Mesendoderm (in vitro differentiated cells): ENCODE data around the gene LMTK2.

Experiments
- DNase-seq: peaks from one replicate; pipeline ENCODE4 v3.0.0; 2013
- H2AK5ac ChIP-seq: 2 replicates; pipeline ENCODE4 v1.6.1; 2013; ENCODE audit warnings: low read length, inconsistent platforms
- H2BK120ac ChIP-seq: 2 replicates; pipeline ENCODE4 v1.6.1; 2013; ENCODE audit warnings: low read depth, mild to moderate bottlenecking, low read length, moderate library complexity, mixed read lengths
- H2BK15ac ChIP-seq: replicated peaks from 2 replicates; pipeline ENCODE4 v1.6.1; 2013; ENCODE audit warnings: low read depth, mild to moderate bottlenecking, moderate library complexity
- H2BK5ac ChIP-seq: 2 replicates; pipeline ENCODE4 v1.6.1; 2013; ENCODE audit warnings: low read length, inconsistent platforms
- H3K18ac ChIP-seq: 2 replicates; pipeline ENCODE4 v1.6.1; 2013; ENCODE audit warnings: mild to moderate bottlenecking, low read length, mixed read lengths
- H3K23ac ChIP-seq: one replicate; pipeline ENCODE4 v1.6.1; 2013; ENCODE audit warnings: low read length
- H3K27ac ChIP-seq: 2 replicates; pipeline ENCODE4 v1.5.1; 2013; ENCODE audit warnings: low read depth, mild to moderate bottlenecking, inconsistent platforms, low read length, moderate library complexity
- H3K27me3 ChIP-seq: 2 replicates; pipeline ENCODE4 v1.6.1; 2013; ENCODE audit warnings: low read length, control low read depth, mild to moderate bottlenecking, inconsistent platforms; ENCODE audit not compliant: insufficient read depth, poor library complexity
- H3K36me3 ChIP-seq: 2 replicates; pipeline ENCODE4 v1.6.1; 2013; ENCODE audit warnings: low read length, inconsistent platforms; ENCODE audit not compliant: control insufficient read depth, insufficient read depth
- H3K4ac ChIP-seq: one replicate; pipeline ENCODE4 v1.6.1; 2013; ENCODE audit warnings: low read depth, mild to moderate bottlenecking, low read length, moderate library complexity
- H3K4me1 ChIP-seq: 2 replicates; pipeline ENCODE4 v1.6.1; 2013; ENCODE audit warnings: low read depth, low read length, inconsistent platforms; ENCODE audit not compliant: control insufficient read depth
- H3K4me2 ChIP-seq: 2 replicates; pipeline ENCODE4 v1.6.1; 2013; ENCODE audit warnings: low read length
- H3K4me3 ChIP-seq: 2 replicates; pipeline ENCODE4 v1.5.1; 2013; ENCODE audit warnings: mild to moderate bottlenecking, low read length
- H3K56ac ChIP-seq: one replicate; pipeline ENCODE4 v1.6.1; 2013; ENCODE audit warnings: low read length
- H3K79me1 ChIP-seq: 2 replicates; pipeline ENCODE4 v1.6.1; 2013; ENCODE audit warnings: low read length, inconsistent platforms
- H3K79me2 ChIP-seq: 2 replicates; pipeline ENCODE4 v1.6.1; 2013; ENCODE audit warnings: mild to moderate bottlenecking, low read length; ENCODE audit not compliant: control insufficient read depth, insufficient read depth
- H3K9ac ChIP-seq: 2 replicates; pipeline ENCODE4 v1.6.1; 2013; ENCODE audit warnings: low read length, inconsistent platforms
- H4K5ac ChIP-seq: one replicate; pipeline ENCODE4 v1.6.1; 2013; ENCODE audit warnings: low read length
- H4K8ac ChIP-seq: one replicate; pipeline ENCODE4 v1.6.1; 2013; ENCODE audit warnings: low read depth, mild to moderate bottlenecking, control low read depth, low read length, moderate library complexity
- WGBS: extraction: QIAGEN DNeasy Blood & Tissue Kit; methylation state at CpG from one replicate; pipeline ENCODE4 v1.1.7; 2013; ENCODE audit warnings: low lambda C conversion rate, missing lambda C conversion rate; ENCODE audit not compliant: insufficient coverage; ENCODE audit errors: extremely low coverage; 5-methylcytosine and 5-hydroxymethylcytosine counted together

The LMTK2 gene

DNA sequence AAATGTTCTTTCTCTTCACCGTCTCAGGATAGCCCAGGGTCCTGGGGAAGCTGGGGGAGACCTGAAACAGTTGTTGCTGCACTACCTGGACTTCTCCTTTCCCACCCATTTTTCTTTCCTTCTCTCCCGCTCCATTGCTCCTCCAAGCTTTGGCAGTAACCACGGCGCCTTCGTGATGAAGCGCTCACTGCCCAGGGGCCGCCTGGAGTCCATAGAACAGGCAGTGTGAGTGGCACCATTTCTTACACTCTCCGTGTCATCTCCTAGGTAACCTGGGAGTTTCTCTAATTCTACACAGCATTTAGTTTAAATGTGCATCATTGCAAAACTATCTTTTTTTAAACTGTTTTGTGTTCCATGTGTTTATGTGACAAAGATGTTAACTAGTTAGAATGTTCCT lies 64.3 kb downstream of the LMTK2 start:
- Histone ChIP-seq H3K36me3 (no peaks in the 10 kb centered on the region), H3K27me3 (no peaks in the 10 kb centered on the region), H2BK120ac (no peak overlapping the region), H3K4me3 (no peak overlapping the region), H2AK5ac (no peak overlapping the region), H3K56ac (no peak overlapping the region), H3K79me2 (no peaks in the 10 kb centered on the region), H4K5ac (no peak overlapping the region), H3K27ac (no peak overlapping the region), H3K18ac (no peak overlapping the region), H3K9ac (no peak overlapping the region), H4K8ac (no peak overlapping the region), H3K4me2 (no peak overlapping the region), H3K23ac (no peak overlapping the region), H3K4me1 (no peaks in the 10 kb centered on the region), H3K4ac (no peak overlapping the region), H3K79me1 (peaks cover 1% of the 10 kb centered on the region), H2BK5ac (no peak overlapping the region), H2BK15ac (no peak overlapping the region)
- WGBS = no CpG with 5 or more reads among the region's 8 CpGs
- DNase-seq = no peak

DNA sequence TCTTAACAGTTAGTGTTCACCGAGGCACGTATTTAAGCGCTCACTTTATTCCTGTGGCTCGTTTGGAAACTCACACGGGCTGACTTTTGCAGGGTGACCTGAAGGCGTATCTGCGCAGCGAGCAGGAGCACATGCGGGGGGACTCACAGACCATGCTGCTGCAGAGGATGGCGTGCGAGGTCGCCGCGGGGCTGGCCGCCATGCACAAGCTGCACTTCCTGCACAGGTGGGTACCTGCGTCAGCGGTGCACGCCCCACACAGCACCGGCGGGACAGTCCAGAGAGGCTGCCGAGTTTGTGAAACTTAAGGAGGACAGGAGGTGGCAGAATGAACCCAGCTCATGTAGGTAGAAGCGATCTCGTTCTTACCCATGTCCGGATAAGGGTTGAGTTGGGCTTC lies 64.8 kb downstream of the LMTK2 start:
- Histone ChIP-seq H2BK120ac (no peak overlapping the region), H3K4ac (no peak overlapping the region), H3K27ac (no peak overlapping the region), H4K8ac (no peak overlapping the region), H3K4me2 (no peak overlapping the region), H2BK15ac (no peak overlapping the region), H2BK5ac (no peak overlapping the region), H3K79me2 (no peaks in the 10 kb centered on the region), H3K36me3 (no peaks in the 10 kb centered on the region), H4K5ac (no peak overlapping the region), H3K56ac (no peak overlapping the region), H3K23ac (no peak overlapping the region), H3K4me3 (no peak overlapping the region), H2AK5ac (no peak overlapping the region), H3K18ac (no peak overlapping the region), H3K27me3 (no peaks in the 10 kb centered on the region), H3K79me1 (peaks cover 1% of the 10 kb centered on the region), H3K4me1 (no peaks in the 10 kb centered on the region), H3K9ac (no peak overlapping the region)
- DNase-seq = no peak
- WGBS = no CpG with 5 or more reads among the region's 24 CpGs

DNA sequence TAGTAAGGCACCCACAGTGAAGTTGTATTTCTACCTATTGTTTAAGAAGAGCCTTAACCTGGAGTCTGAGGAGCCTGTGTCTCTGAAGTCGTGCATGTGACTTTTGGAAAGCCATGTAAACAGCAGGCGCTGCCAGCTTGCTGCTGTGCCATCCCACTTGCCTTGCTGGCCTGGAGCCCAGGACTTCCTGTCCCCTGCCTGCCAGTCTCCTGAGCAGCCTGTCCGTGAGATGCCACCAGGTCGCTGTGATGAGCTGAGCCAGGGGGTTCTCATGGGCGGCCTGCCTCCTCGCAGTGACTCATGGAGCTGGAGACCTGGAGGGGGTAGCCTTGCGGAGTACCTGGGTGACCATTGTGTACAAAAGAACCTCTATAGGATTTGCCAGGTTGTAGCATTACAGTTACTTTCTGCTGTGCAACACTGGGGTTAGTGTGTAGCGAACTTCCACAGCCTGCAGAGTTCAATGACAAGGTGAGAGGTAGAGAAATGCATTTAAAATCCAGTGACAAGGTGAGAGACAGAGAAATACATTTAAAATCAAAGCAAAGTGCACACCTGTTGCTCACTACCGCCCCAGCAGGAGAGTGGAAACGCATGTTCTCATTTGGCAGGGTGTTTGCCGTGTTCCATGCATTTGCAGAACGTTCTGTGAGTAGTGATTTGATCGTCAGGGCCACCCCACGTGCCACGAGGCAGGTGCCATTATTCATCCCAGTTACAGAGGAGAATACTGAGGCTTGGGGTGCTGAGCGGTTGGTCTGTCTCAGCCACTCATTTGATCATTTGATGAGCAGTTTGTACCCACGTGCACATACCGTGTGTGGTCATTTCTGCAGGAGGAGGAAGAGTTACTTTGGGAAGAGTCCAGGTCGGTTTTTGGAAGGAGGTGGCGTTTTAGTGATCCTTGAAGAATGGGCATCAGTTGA lies 67.9 kb downstream of the LMTK2 start:
- H3K36me3 ChIP-seq = no peaks in the 10 kb centered on the region

GRCh38 chr7:98175260-98175940 lies 68.7 kb downstream of the LMTK2 start:
- H3K36me3 ChIP-seq = no peaks in the 10 kb centered on the region
- H2BK15ac ChIP-seq = no peak overlapping the region
- no CpG with 5 or more reads among the region's 8 CpGs for WGBS
- H3K4ac ChIP-seq = no peak overlapping the region
- H3K56ac ChIP-seq = no peak overlapping the region
- H3K27me3 ChIP-seq = no peaks in the 10 kb centered on the region
- H3K79me2 ChIP-seq = no peaks in the 10 kb centered on the region
- H2BK5ac ChIP-seq = no peak overlapping the region
- no peak overlapping the region for H3K23ac ChIP-seq
- no peak for DNase-seq
- H3K4me1 ChIP-seq = no peaks in the 10 kb centered on the region
- no peak overlapping the region for H3K4me3 ChIP-seq
- H3K79me1 ChIP-seq = no peaks in the 10 kb centered on the region
- no peak overlapping the region for H4K8ac ChIP-seq
- no peak overlapping the region for H2AK5ac ChIP-seq
- H3K18ac ChIP-seq = no peak overlapping the region
- no peak overlapping the region for H3K9ac ChIP-seq
- no peak overlapping the region for H3K4me2 ChIP-seq
- H4K5ac ChIP-seq = no peak overlapping the region
- no peak overlapping the region for H2BK120ac ChIP-seq
- no peak overlapping the region for H3K27ac ChIP-seq

More for the DNA sequence above, 67.9 kb downstream of the LMTK2 start:
- WGBS = no CpG with 5 or more reads among the region's 20 CpGs
- Histone ChIP-seq H3K27me3 (no peaks in the 10 kb centered on the region), H3K79me2 (no peaks in the 10 kb centered on the region), H3K56ac (no peak overlapping the region), H3K18ac (no peak overlapping the region), H4K5ac (no peak overlapping the region), H3K4me3 (no peak overlapping the region), H2BK15ac (no peak overlapping the region), H4K8ac (no peak overlapping the region), H2AK5ac (no peak overlapping the region), H3K9ac (no peak overlapping the region), H3K27ac (no peak overlapping the region), H3K4ac (no peak overlapping the region), H3K79me1 (no peaks in the 10 kb centered on the region), H3K23ac (no peak overlapping the region), H2BK5ac (no peak overlapping the region), H3K4me1 (no peaks in the 10 kb centered on the region), H2BK120ac (no peak overlapping the region), H3K4me2 (no peak overlapping the region)
- DNase-seq = no peak

DNA sequence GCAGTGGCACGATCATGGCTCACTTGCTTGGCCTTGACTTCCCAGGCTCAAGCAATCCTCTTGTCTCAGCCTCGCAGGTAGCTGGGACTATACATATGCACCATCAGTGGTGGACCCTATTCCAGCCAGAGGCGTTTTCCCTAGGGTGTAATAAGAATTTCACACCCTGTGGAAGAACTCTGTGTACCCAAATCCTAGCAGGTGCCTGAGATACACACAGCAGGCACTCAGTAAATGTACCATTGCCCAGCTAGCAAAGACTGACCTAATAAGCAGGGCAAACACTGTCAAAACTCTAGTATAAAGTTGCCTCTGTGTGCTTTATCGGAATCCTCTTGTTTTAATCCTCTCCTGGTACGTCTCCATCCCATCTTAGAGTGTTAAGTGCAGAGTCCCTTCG lies 70.9 kb downstream of the LMTK2 start:
- Histone ChIP-seq H2BK15ac (no peak overlapping the region), H3K4me1 (no peaks in the 10 kb centered on the region), H2AK5ac (no peak overlapping the region), H3K36me3 (no peaks in the 10 kb centered on the region), H3K4me3 (no peak overlapping the region), H3K27me3 (no peaks in the 10 kb centered on the region), H3K4me2 (no peak overlapping the region), H4K5ac (no peak overlapping the region), H4K8ac (no peak overlapping the region), H2BK120ac (no peak overlapping the region), H3K79me2 (no peaks in the 10 kb centered on the region), H3K18ac (no peak overlapping the region), H3K4ac (no peak overlapping the region), H3K9ac (no peak overlapping the region), H3K23ac (no peak overlapping the region), H2BK5ac (no peak overlapping the region), H3K79me1 (no peaks in the 10 kb centered on the region), H3K56ac (no peak overlapping the region), H3K27ac (no peak overlapping the region)
- no CpG with 5 or more reads among the region's 6 CpGs for WGBS
- DNase-seq = no peak
